ENCODE results near the gene OR2V1.

GRCh38 chr5:181118369-181118768 is 12.6 kb downstream of the OR2V1 start:
- TF ChIP-seq CTCF (IDR thresholded peaks at IDR 0.05): no peak
- TF ChIP-seq POLR2A (IDR thresholded peaks at IDR 0.05): no peak
- no peak for TF ChIP-seq EP300 (IDR thresholded peaks at IDR 0.05)

Measured in suprapubic skin (tissue), 3 donors.